Sigmoid colon (tissue), 4 donors: Measurements from ENCODE around the gene SYT7.

Source experiments
- EP300 ChIP-seq, 4 donors: sonication (generic); formaldehyde crosslinking; IDR thresholded peaks; one replicate each; pipeline ENCODE4 v1.6.1; 2017; ENCODE audit warnings: antibody characterized with exemption in 4 of 4
- POLR2A ChIP-seq, 2 donors: fragments of 450-650 bp; IDR thresholded peaks; one replicate each; pipeline ENCODE4 v1.6.1; 2016; ENCODE audit warnings: antibody characterized with exemption in 2 of 2, mild to moderate bottlenecking in 2 of 2, moderate library complexity in 2 of 2
- TF ChIP-seq, protein P1 (sequence below), 4 experiments: fragments of 450-650 bp in 3 of 4; fragments of 200-600 bp in 1 of 4; IDR thresholded peaks; one replicate each; pipeline ENCODE4 v1.5.1; 2016 to 2019; ENCODE audit warnings: antibody characterized with exemption in 4 of 4, mild to moderate bottlenecking in 3 of 4, moderate library complexity in 2 of 4

DNA sequence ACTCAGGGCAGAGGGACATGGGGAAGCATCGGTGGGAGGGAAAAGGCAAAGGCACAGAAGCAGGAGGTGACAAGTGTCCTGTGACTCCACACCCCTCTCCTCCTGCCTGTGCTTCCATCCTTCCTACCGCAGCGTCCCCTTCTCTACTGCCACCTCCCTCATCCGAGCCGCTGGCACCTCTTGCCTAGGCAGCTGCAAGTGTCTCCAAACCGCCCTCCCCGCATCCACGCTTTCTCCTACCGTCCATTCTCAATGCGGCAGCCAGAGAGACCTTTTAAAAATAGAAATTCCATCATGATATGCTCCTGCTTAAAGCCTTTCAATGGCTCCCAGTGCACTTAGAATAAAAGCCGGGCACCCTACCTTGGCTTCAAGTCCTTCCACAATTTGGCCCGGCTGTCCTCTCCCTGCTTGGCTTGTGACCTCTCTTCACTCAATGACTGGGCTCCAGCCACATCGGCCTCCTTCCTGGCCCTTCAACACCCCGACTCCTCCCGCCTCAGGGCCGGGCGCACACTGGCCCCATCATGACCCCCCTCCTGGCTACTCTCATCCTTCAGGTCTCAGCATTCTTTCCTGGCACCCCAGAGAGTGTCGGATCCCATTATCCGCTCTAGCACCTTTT, 55.8 kb downstream of the SYT7 start:
- TF ChIP-seq, protein P1, sequence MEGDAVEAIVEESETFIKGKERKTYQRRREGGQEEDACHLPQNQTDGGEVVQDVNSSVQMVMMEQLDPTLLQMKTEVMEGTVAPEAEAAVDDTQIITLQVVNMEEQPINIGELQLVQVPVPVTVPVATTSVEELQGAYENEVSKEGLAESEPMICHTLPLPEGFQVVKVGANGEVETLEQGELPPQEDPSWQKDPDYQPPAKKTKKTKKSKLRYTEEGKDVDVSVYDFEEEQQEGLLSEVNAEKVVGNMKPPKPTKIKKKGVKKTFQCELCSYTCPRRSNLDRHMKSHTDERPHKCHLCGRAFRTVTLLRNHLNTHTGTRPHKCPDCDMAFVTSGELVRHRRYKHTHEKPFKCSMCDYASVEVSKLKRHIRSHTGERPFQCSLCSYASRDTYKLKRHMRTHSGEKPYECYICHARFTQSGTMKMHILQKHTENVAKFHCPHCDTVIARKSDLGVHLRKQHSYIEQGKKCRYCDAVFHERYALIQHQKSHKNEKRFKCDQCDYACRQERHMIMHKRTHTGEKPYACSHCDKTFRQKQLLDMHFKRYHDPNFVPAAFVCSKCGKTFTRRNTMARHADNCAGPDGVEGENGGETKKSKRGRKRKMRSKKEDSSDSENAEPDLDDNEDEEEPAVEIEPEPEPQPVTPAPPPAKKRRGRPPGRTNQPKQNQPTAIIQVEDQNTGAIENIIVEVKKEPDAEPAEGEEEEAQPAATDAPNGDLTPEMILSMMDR (IDR thresholded peaks at IDR 0.05), result no peak
- TF ChIP-seq EP300 (IDR thresholded peaks at IDR 0.05) (no peak), POLR2A (IDR thresholded peaks at IDR 0.05) (no peak)
